GM12891 (cell line): ENCODE measurements around the gene DHRSX.

ENCODE experiments used
- POLR2A ChIP-seq: IDR thresholded peaks from 2 replicates; pipeline ENCODE4 v1.6.1; 2011; ENCODE audit warnings: low read depth, low read length, control low read depth
- POLR2AphosphoS5 ChIP-seq: IDR thresholded peaks from 2 replicates; pipeline ENCODE4 v1.6.1; 2011; ENCODE audit warnings: low read depth, low read length, control low read depth
- POU2F2 ChIP-seq: IDR thresholded peaks from 2 replicates; pipeline ENCODE4 v1.6.1; 2011; ENCODE audit warnings: low read depth, mild to moderate bottlenecking, control low read depth, low read length, moderate library complexity
- SPI1 ChIP-seq: IDR thresholded peaks from 2 replicates; pipeline ENCODE4 v1.6.1; 2011; ENCODE audit warnings: low read depth, low read length, control low read depth
- TAF1 ChIP-seq: IDR thresholded peaks from 2 replicates; pipeline ENCODE4 v1.6.1; 2011; ENCODE audit warnings: low read depth, low read length, control low read depth

GRCh38 chrX:2342281-2342688, 158.5 kb downstream of the DHRSX start:
- no peak for TF ChIP-seq POLR2AphosphoS5
- no peak for TF ChIP-seq POLR2A
- TF ChIP-seq TAF1, result no peak
- no peak for TF ChIP-seq POU2F2
- no peak for TF ChIP-seq SPI1
